HG03521 (cell line): Measurements from ENCODE around the gene RAD18.

Source experiments
- ATAC-seq: cut with Tn5 transposase; IDR thresholded peaks from one replicate; pipeline ENCODE4 v1.9.1; 2021; ENCODE audit warnings: mild to moderate bottlenecking, moderate library complexity; ENCODE audit not compliant: unreplicated experiment

The RAD18 gene

GRCh38 chr3:8869613-8870012, 93.7 kb downstream of the RAD18 start:
- no peak for ATAC-seq

DNA sequence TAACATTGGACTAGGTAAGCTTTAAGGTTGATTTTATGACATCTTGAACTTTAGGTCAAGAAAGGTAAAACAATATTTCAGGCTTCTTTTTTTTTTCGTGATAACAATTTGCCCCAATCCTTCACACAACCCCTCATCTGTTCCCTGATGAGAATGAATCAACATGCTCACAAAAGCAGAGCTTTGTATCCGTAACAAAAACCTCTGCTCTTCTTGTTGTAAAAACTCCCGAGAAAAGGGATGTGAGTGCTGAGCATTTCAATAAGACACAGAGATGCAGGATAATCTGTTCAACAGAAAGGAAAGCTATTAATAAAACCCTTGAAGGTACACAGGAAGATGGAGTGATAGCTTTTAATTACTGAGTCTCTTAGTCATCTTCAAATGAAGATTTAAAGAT, 94.3 kb downstream of the RAD18 start:
- no peak for ATAC-seq

GRCh38 chr3:8867646-8868045, 95.6 kb downstream of the RAD18 start:
- ATAC-seq: no peak

- ATAC-seq: no peak
Measured at GRCh38 chr3:8865697-8866096, 97.6 kb downstream of the RAD18 start.

GRCh38 chr3:8864402-8865350, 98.6 kb downstream of the RAD18 start:
- ATAC-seq: no peak

- ATAC-seq: no peak
Measured at GRCh38 chr3:8863891-8864290, 99.4 kb downstream of the RAD18 start.

- ATAC-seq: no peak
Measured at GRCh38 chr3:8857720-8858367, 105.4 kb downstream of the RAD18 start.

- ATAC-seq: no peak
Measured at GRCh38 chr3:8856721-8857120, 106.6 kb downstream of the RAD18 start.

GRCh38 chr3:8856071-8856470, 107.2 kb downstream of the RAD18 start:
- ATAC-seq: no peak

DNA sequence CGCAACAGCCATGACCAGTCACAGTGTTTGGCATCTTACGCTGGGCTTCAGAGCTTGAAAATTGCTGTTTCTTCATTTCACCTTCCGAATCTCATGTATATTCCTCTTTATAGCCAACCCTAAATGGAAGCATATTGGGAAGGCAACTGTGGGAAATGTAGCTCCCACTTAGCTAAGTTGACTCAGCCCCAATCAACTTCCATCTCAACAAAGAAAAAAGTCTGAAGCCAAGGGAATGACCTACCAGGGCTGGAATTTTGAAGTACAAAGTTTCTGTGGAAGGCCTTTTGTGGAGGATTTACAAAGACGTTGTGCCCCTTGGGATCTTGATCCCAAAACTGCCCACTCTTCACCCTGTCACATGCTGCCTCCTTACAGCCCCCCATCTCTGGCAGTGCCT, 108.6 kb downstream of the RAD18 start:
- ATAC-seq: no peak

DNA sequence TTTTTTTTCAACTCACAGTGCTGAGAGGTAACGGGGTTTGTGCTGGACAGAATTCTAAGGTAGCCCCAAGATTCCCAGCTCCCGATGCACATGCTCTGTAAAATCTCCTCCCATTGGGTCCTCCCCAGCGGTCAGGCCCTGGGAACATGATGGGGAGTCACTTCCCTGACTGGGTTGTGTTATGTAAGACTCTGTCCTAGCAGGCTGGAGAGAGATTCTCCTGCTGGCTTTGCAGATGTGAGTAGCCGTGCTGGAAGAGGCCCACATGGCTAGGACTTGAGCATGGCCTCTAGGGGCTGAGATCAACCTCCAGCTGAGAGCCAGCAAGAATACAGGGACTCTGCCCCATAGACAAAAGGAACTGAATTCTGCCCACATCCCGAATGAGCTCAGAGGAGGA, 110.2 kb downstream of the RAD18 start:
- no peak for ATAC-seq

GRCh38 chr3:8852511-8852910, 110.8 kb downstream of the RAD18 start:
- no peak for ATAC-seq

DNA sequence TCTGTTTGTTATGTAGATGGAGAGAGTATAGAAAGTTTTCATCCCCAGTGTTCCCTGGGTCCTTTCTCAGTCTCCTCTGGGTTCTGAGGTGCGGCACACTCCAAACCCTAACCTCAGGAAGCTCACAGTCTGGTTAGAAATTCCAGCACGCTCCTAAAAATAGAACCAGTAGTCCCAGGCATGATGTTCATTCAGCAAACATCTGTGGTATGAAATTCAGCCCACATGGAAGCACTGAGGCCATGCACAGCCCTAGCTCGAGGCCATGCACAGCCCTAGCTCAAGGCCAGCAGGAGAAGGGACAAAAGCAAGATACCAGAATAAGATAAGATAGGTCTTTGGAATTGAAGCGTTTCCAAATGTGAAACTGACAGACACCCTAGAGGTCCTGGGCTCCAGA, 111.6 kb downstream of the RAD18 start:
- ATAC-seq: no peak

DNA sequence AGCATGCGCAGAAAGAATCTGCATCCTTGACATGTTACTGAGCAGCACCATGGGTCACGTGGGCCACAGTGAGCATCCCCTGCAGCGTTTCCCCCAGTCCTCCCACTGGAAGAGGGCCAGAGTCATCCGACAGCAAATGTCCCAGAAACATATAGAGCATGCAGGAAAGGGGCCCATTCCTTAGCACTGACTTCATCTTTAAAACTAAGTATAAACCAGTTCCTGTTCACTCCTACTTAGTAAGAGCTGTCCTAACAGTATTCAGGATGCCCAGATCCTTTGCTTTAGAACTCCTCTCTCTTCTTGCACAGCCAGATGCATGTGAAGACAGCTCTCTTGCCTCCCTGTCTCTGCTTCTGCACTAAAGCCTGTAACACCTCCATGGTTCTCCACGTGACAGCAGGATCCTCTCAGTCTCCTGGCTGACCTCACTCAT, 114.6 kb downstream of the RAD18 start:
- ATAC-seq: no peak

- no peak for ATAC-seq
Measured at GRCh38 chr3:8847317-8847716, 116.0 kb downstream of the RAD18 start.

DNA sequence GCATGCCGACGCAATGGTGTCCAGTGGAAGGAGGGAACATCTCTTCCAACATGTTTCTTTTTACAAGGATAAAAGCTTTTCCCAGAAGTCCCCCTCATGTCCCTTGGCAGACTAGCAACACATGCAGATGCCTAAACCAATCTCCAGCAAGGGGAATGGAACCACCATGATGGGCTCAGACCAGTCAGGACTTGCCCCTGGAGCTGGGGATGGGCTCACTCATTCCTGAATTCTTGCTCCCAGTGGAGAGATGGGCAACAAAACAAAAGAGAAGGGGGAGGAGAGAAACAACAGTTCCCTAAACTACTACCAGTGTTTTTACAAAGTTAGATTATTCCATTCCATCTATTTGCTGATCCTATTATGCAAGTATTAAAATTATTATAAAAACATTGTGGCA, 117.1 kb downstream of the RAD18 start:
- ATAC-seq: no peak

DNA sequence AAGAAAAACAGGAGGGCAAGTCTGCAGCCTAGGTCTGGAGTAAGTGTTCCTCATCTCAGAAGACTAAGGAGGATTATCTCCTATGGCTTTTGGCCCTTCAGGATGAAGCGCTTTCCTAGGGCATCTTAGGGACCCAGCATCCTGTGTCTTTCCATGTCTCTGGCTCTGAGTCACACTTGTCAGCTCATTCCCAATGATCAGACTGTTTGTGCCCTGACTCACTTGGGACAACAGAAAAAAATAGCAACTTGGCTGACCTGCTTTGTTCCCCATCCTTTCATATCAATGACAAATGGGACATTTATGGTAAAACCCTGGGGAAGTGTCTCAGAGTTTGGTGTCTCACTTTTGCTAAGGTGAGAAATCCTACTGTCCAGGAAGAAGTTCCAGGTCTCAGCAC, 117.6 kb downstream of the RAD18 start:
- no peak for ATAC-seq

GRCh38 chr3:8843347-8843746, 119.9 kb downstream of the RAD18 start:
- no peak for ATAC-seq

- no peak for ATAC-seq
Measured at GRCh38 chr3:8842293-8842692, 121.0 kb downstream of the RAD18 start.

DNA sequence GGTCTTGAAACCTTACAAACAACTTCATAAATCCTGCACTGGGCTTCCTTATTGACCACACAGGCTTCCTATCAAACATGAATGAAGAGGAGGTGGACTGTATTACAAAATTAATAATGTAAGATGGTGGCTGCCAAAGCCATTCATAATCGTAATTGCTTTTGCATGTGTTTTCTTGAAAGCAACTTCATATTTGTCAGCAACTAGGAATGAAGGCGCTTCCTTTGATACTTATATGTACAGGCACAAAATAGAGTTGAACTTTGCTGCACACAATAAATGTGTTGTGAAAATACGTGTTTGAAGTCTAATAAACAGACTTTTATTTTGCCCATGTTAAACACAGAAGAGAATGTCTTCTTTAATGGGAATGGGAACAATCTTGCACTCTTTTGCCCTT, 121.8 kb downstream of the RAD18 start:
- ATAC-seq: no peak

DNA sequence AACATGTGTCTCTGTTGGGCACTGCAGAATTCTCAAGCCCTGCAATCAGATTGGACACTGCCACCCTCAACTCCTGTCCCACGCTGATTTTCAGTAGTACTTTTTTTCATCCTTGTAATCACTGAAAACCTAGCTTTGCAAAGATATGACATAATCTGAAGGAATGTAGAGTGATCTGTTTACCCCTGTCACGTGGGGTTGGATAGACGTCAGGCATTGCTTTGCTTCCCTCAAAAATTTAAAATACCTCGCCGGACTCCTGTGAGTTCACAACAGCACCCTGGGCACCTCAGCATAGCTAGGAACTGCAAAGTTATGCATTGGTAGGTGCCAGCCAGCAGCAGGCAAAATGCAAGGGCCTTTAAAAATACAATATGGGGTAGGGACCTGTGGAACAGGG, 122.7 kb downstream of the RAD18 start:
- ATAC-seq: no peak

DNA sequence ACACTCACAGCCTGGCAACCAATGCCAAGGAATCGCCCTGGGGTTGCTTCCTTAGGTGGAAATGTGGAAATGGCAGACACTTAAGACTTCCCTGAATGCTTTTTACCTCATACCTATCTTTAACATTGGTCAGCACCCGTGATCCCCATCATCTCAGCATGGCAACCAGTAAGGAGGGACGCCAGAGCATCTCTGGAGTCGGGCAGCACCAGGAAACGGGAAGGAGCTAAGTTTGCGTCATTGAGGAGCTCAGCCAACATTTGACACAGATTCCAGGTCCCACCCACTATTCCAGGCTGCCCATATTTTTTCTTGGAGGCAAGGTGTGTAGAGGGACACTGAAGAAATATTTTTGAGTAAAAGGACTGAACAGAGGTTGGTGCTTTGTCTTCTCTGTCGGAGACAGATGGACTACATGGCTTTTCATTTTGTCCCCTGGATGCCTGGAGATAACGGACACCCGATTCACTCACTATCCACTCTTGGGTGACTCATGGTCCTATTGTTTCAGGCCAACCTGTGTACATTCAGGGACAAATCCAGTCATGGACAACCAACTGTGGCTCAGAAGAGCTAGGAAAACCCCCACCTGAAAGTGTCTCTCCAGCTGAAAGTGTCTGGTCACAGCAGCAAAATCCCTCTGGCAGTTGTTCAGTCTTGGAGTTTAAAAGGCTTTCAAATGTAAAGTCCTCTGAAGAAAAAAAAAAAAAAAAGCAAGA, 123.5 kb downstream of the RAD18 start:
- no peak for ATAC-seq
